K562 (cell line): ENCODE results near the gene ZNF655. TPM values are rescaled to one million over a fixed set of nuclear protein-coding genes. Genes with fewer than 3 reads are reported as not detected.

Source experiments
- ATAC-seq: fragments of 200-7000 bp; cut with Tn5 transposase; 3 replicates; pipeline ENCODE4 v1.9.1; 2020; ENCODE audit warnings: moderate library complexity
- BruUV-seq: library from RNA; stranded (reverse); fragments of 400-500 nt; replicated peaks from 2 replicates; lab custom pipeline; 2021; lab: Mats Ljungman, UMichigan
- CTCF ChIA-PET: fragments of 300-600 bp; formaldehyde crosslinking; extraction: SDS; loops from one replicate; lab custom pipeline; 2021; ENCODE audit warnings: low intra/inter-chr PET ratio; lab: Yijun Ruan, JAX
- POLR2A ChIA-PET: fragments of 300-600, 350-650 bp; sonication (Branson Sonifier 250); formaldehyde crosslinking; extraction: SDS; loops from one replicate; lab custom pipeline; 2021; ENCODE audit warnings: antibody characterized with exemption, inconsistent platforms; lab: Yijun Ruan, JAX
- DNase-seq, 4 experiments: peaks; one replicate each; pipeline versions ENCODE4 v3.0.0 to v3.0.0-alpha.2; 2011 to 2018; ENCODE audit warnings: low spot score in 3 of 4, mixed read lengths in 3 of 4; ENCODE audit errors: extremely low read depth in 1 of 4
- FAIRE-seq: peaks from 2 replicates; lab custom pipeline; 2011; peaks lifted over from hg19 to GRCh38; lab: Jason Lieb, UNC
- H2AFZ ChIP-seq: 2 replicates; pipeline ENCODE4 v1.6.0; 2011; ENCODE audit warnings: low read depth, low read length, control low read depth, inconsistent platforms
- H3K27ac ChIP-seq: fragments of 200-600 bp; 3 replicates; pipeline ENCODE4 v1.8.0; 2011; ENCODE audit warnings: low read depth, mild to moderate bottlenecking, control low read depth, inconsistent platforms, low read length, moderate library complexity, mixed read lengths; ENCODE audit errors: extremely low read depth
- H3K27me3 ChIP-seq, 2 experiments: fragments of 300-600 bp in 1 of 2; 2 replicates in 1 of 2; 3 replicates in 1 of 2; pipeline versions ENCODE4 v1.6.0 to v1.8.0; 2011; ENCODE audit warnings: inconsistent platforms in 2 of 2, low read length in 2 of 2, mild to moderate bottlenecking in 1 of 2, mixed read lengths in 1 of 2, moderate library complexity in 1 of 2; ENCODE audit not compliant: control insufficient read depth in 2 of 2, insufficient read depth in 2 of 2
- H3K36me3 ChIP-seq: fragments of 300-600 bp; 3 replicates; pipeline ENCODE4 v1.8.0; 2011; ENCODE audit warnings: mild to moderate bottlenecking, low read length, inconsistent platforms; ENCODE audit not compliant: control insufficient read depth, insufficient read depth
- H3K4me1 ChIP-seq, 2 experiments: fragments of 200-600 bp in 1 of 2; replicated peaks in 1 of 2; 2 replicates in 1 of 2; 3 replicates in 1 of 2; pipeline versions ENCODE4 v1.5.1 to v1.8.0; 2011; ENCODE audit warnings: inconsistent platforms in 2 of 2, low read length in 2 of 2, mild to moderate bottlenecking in 1 of 2, mixed read lengths in 1 of 2, moderate library complexity in 1 of 2; ENCODE audit not compliant: control insufficient read depth in 2 of 2, insufficient read depth in 2 of 2
- H3K4me2 ChIP-seq: 2 replicates; pipeline ENCODE4 v1.6.1; 2011; ENCODE audit warnings: low read length, control low read depth, inconsistent platforms, mixed read lengths; ENCODE audit not compliant: insufficient read depth
- H3K4me3 ChIP-seq: fragments of 200-600 bp; sonication (generic), shearing (Covaris generic); 2 replicates; pipeline ENCODE4 v1.5.1; 2016; ENCODE audit warnings: control low read depth, inconsistent platforms
- H3K79me2 ChIP-seq: fragments of 200-600 bp; 3 replicates; pipeline ENCODE4 v1.8.0; 2011; ENCODE audit warnings: low read length, inconsistent platforms; ENCODE audit not compliant: control insufficient read depth, insufficient read depth
- H3K9ac ChIP-seq, 2 experiments: 2 replicates each; pipeline versions ENCODE4 v1.6.0 to v1.6.1; 2011; ENCODE audit warnings: low read depth in 2 of 2, low read length in 2 of 2, control low read depth in 1 of 2, inconsistent platforms in 1 of 2, mild to moderate bottlenecking in 1 of 2, mixed read lengths in 1 of 2; ENCODE audit not compliant: insufficient read depth in 1 of 2
- H3K9me1 ChIP-seq: one replicate; pipeline ENCODE4 v1.6.0; 2011; ENCODE audit warnings: inconsistent platforms, mild to moderate bottlenecking, low read length, moderate library complexity; ENCODE audit not compliant: control insufficient read depth, insufficient read depth
- H3K9me3 ChIP-seq: replicated peaks from 2 replicates; pipeline ENCODE4 v1.5.1; 2011; ENCODE audit warnings: low read depth, low read length, inconsistent platforms; ENCODE audit not compliant: control insufficient read depth, insufficient read depth
- H4K20me1 ChIP-seq: replicated peaks from 2 replicates; pipeline ENCODE4 v1.6.1; 2011; ENCODE audit warnings: low read length, inconsistent platforms, mixed read lengths; ENCODE audit not compliant: control insufficient read depth, insufficient read depth
- BMI1 ChIP-seq: fragments of 150-350 bp; IDR thresholded peaks from 2 replicates; pipeline ENCODE4 v1.6.1; 2014; ENCODE audit warnings: low read length
- HOXB6 ChIP-seq: fragments of 250-450 bp; sonication (Bioruptor Pico); IDR thresholded peaks from 2 replicates; pipeline ENCODE4 v1.5.1; 2022; ENCODE audit warnings: mild to moderate bottlenecking, borderline replicate concordance
- ILF3 ChIP-seq: fragments of 450-650 bp; IDR thresholded peaks from 2 replicates; pipeline ENCODE4 v1.6.1; 2018; ENCODE audit warnings: antibody characterized with exemption, mild to moderate bottlenecking, moderate library complexity, borderline replicate concordance
- LCOR ChIP-seq: sonication (generic); formaldehyde crosslinking; IDR thresholded peaks from 2 replicates; pipeline ENCODE4 v1.8.0; 2022; ENCODE audit warnings: mild to moderate bottlenecking, missing genetic modification reagents
- NEUROD1 ChIP-seq: fragments of 150-350 bp; IDR thresholded peaks from 2 replicates; pipeline ENCODE4 v1.6.1; 2014; ENCODE audit warnings: borderline replicate concordance, low read length, low read depth; ENCODE audit not compliant: partially characterized antibody
- PRPF4 ChIP-seq: fragments of 200-400 bp; formaldehyde crosslinking; IDR thresholded peaks from one replicate; pipeline ENCODE4 v1.6.1; 2017; ENCODE audit warnings: low read length, low read depth, mild to moderate bottlenecking; ENCODE audit not compliant: insufficient read depth, poor library complexity, severe bottlenecking
- TAF15 ChIP-seq: fragments of 200-400 bp; formaldehyde crosslinking; IDR thresholded peaks from 2 replicates; pipeline ENCODE4 v1.6.1; 2017; ENCODE audit warnings: mild to moderate bottlenecking, low read depth, low read length, moderate library complexity
- UBTF ChIP-seq, 2 experiments: IDR thresholded peaks; 2 replicates each; pipeline ENCODE4 v1.6.1; 2012; ENCODE audit warnings: improper control_type of control experiment in 2 of 2, low read depth in 2 of 2, low read length in 2 of 2, borderline replicate concordance in 1 of 2
- ZNF384 ChIP-seq: IDR thresholded peaks from 2 replicates; pipeline ENCODE4 v1.6.1; 2012; ENCODE audit warnings: low read depth, low read length, improper control_type of control experiment
- ZNF592 ChIP-seq: fragments of 450-650 bp; IDR thresholded peaks from 2 replicates; pipeline ENCODE4 v1.6.1; 2017; ENCODE audit warnings: antibody characterized with exemption, mild to moderate bottlenecking
- ZNF764 ChIP-seq: fragments of 250-450 bp; sonication (Bioruptor Pico); IDR thresholded peaks from 2 replicates; pipeline ENCODE4 v1.4.0; 2020; ENCODE audit warnings: low read depth, mild to moderate bottlenecking, moderate library complexity
- WGBS: fragments of 100-300 bp; shearing (Covaris generic); methylation state at CpG from one replicate; pipeline ENCODE4 v1.1.6; 2016; ENCODE audit warnings: low coverage, mixed read lengths; ENCODE audit not compliant: insufficient coverage; ENCODE audit errors: missing lambda C conversion rate; 5-methylcytosine and 5-hydroxymethylcytosine counted together
- in situ Hi-C: fragments of 300-500 bp; cut with MboI; formaldehyde crosslinking; loops from 4 replicates; pipeline ENCODE4 v1.15.0; 2018; ENCODE audit warnings: inconsistent platforms, mixed read lengths
- intact Hi-C: fragments of 100-400 bp; cut with micrococcal nuclease; formaldehyde crosslinking; loops from 2 replicates; pipeline ENCODE4 v1.14.2; 2022
- polyA plus RNA-seq, 8 experiments: library from polyadenylated mRNA; depleted of rRNA in 4 of 8; stranded (reverse) in 5 of 8; unstranded in 3 of 8; fragments of >200 nt; fragmentation: Nextera tagmentation in 2 of 8; fragmentation: Illumina TruSeq in 1 of 8; extraction: Ambion mirVana in 2 of 8; extraction: Trizol in 1 of 8; gene quantifications; 2 replicates each; pipeline versions ENCODE4 v1.2.1 to v1.2.3, GENCODE V29; 2011 to 2014; ENCODE audit warnings: inconsistent platforms in 1 of 8, missing spikeins in 1 of 8
- total RNA-seq, 7 experiments: library from RNA; depleted of rRNA in 6 of 7; stranded (reverse); fragments of >200 nt in 6 of 7; fragmentation: Illumina TruSeq in 2 of 7; extraction: Trizol in 2 of 7; gene quantifications; 2 replicates each; pipeline versions ENCODE4 v1.2.1 to v1.2.3, GENCODE V29; 2011 to 2021; ENCODE audit warnings: low replicate concordance in 1 of 7

Gene ZNF655
- total and polyA plus RNA-seq, 9 of the 15 experiments (the other 6 are each of a cell fraction or from before 2014, with no cell fraction given): 25.7 to 130 (median 95.2) TPM

- TF ChIP-seq PRPF4 (no peak), NEUROD1 (no peak), TAF15 (no peak)
These were observed 64.8 kb downstream of the ZNF655 start (continued) for GRCh38 chr7:99623091-99623693.

GRCh38 chr7:99623702-99624447, 65.4 kb downstream of the ZNF655 start:
- Histone ChIP-seq H3K4me3 (no peak overlapping the region), H3K9me3 (no peaks in the 10 kb centered on the region), H3K9me1 (no peaks in the 10 kb centered on the region), H2AFZ (no peak overlapping the region), H3K27me3 (no peaks in the 10 kb centered on the region), H3K4me1 (peaks cover 0 to 6% of the 10 kb centered on the region in 2 experiments; a peak in 2 of 5 replicates), H3K9ac (no peak overlapping the region), H3K27ac (no peak overlapping the region), H4K20me1 (peaks cover 11% of the 10 kb centered on the region; the same call in 1 of the 2 replicates), H3K79me2 (no peaks in the 10 kb centered on the region), H3K4me2 (no peak overlapping the region), H3K36me3 (peaks cover 98% of the 10 kb centered on the region)
- POLR2A ChIA-PET: interaction anchor here (0.9 to 1.4 kb wide), 2 partner anchors 9 to 47 kb away, joined by 3 to 5 read pairs; no protein-coding TSS in a partner anchor
- intact Hi-C loops (no loop called here), in situ Hi-C loops (no loop called here)
- WGBS: 91% methylated on average over 9 of the region's 9 CpGs
- CTCF ChIA-PET: no interaction called here
- no peak for DNase-seq
- ATAC-seq: no peak
- no peak for FAIRE-seq
- no TSS peak for BruUV-seq
- TF ChIP-seq HOXB6 (CRISPR knock-in tag) (no peak), ZNF764 (CRISPR knock-in tag) (no peak), BMI1 (no peak), LCOR (no peak), ILF3 (no peak), UBTF (IDR thresholded peaks at IDR 0.05; ENCODE audit: borderline replicate concordance in 1 of 2, low read depth in 2 of 2, low read length in 2 of 2) (no peak), ZNF384 (no peak), ZNF592 (no peak)
